ENCODE data around the gene B3GNT3.

B3GNT3 gene, protein sequence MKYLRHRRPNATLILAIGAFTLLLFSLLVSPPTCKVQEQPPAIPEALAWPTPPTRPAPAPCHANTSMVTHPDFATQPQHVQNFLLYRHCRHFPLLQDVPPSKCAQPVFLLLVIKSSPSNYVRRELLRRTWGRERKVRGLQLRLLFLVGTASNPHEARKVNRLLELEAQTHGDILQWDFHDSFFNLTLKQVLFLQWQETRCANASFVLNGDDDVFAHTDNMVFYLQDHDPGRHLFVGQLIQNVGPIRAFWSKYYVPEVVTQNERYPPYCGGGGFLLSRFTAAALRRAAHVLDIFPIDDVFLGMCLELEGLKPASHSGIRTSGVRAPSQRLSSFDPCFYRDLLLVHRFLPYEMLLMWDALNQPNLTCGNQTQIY
- 1.1 reads per million for total RNA-seq

DNA sequence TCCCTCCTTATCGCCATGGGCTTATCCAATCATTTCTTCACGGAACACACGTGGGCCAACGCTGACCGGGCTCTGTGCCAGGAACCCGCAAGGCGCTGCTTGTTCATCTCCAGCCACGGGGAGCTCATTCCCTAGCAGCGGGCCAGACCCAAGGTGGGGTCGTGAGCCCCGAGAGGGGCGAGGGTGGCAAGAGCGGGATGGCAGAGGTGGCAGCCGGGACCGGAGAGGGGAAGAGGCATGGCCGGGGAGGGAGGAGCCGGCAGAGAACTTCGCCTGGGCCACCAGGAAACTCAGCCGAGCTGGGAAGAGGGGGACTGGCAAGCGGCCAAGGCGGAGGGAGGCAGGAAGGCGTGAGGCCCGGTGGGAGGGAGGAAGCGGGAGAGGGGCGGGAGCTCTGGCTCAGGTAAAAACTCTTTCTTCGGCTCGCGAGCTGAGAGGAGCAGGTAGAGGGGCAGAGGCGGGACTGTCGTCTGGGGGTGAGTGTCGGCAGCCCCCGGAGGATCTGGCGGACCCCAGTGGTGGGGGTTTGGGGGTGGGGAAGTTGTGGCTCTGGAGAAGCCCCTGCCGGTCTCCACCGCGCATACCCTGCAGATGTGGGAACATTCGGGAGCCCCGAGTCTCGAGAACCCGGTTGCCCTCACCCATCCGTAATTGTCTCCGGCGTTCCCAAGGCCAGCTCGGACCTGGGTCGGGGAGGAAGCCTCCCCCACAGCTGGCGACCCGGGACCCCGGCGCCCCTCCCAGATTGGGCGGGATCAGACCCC lies at the start of gene B3GNT3:
TSS of gene B3GNT3 (plus strand) at position 408 of the 764 bp plus-strand sequence. CDS start 12,670 bp downstream, outside the sequence.
- no peak for DNase-seq

DNA sequence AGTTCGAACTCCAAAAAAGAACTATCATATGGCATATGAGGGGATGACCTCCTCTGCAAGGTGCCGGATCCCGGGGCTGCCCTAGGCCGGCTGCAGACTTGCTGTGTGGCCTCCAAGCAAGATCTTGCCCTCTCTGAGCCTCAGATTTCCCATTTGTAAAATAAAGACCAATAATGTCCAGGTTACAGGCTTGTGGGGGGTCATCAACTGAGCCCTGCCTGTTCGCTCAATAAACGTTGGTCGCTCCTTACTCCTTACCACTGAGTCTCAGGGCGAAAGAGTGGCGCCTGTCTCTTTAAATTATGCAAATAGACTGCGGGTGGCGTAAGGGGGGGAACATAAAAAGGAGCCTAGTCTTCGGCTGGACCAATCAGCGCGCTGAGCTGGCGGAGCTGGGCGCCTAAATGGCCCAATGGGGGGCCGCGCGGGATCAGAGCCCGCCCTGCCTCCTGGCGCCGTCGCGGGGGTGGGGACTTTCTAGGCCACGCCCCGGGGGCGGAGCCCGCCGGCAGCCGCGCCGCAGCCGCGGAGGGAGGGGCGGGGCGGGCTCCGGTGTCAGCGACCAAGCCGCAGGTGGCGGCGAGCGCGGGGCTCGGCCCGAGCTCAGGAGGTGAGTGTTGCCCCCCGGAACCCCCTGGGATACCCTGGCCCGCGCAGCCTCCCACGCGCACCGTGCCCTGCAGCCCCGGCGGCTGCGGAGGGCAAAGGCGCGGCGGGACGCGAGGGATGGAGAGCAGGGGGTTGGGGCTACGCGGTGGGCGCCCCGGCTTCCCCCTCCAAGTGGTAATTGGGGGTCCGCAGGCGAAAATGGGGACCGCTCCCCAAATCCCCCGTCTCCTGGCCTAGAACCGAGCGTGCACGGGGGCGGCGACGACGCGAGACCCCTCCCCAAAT lies 47.5 kb upstream of the B3GNT3 start:
- peak; percentile 94 for DNase-seq

DNA sequence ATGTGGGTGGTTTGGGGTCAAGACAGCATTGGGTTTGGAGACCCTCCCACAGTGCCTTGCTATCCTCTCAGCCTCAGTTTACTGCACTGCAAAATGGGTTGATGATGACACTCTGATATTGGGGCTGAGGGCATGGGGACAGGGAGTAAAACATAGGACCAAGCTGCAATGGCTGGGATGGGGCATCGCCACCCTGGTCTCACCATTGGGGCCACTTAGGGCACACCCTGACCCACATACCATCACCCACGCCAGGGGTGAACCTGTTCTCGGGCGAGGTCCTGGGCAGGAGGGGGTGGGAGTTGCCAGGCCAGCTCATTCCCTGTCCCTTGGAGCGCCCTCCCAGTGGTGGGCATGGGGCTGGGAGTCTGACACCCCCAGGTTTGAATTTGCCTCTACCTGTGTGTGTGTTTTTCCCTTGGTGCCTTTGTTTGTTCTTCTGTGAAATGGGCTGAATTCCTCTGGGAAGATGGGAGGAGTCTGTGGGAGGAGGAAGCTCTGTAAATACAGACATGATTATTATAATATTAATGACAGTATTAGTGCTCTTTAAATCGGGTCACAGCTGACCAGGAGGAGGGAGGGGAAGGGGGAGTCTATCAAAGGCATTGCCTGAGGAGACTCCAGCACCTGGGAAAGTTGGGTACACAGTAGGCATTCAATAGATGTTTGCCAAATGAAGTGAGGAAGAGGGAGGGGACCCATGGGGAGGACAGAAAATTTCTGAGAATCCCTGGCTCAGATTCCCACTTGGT lies 45.9 kb upstream of the B3GNT3 start:
- no peak for DNase-seq

DNA sequence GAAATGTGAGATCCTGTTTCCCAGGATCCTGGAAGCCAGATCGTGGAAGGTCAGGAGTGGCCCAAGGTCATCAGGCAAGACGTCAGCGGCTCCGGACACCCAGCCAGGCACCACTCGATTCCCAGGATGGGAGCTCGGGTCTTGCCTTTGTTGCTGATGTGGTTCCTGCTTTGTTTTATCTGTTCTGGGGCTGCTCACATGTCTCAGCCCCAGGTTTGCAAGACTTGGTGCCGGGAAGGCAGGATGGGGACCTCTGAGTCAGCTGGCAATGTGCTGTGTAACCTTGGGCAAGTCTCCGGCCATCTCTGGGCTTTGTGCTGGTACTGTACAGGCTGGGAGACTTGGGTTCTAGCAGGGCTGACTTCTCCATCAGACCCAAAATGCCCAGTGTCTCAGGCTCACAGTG lies 45.0 kb upstream of the B3GNT3 start:
- no peak for DNase-seq

DNA sequence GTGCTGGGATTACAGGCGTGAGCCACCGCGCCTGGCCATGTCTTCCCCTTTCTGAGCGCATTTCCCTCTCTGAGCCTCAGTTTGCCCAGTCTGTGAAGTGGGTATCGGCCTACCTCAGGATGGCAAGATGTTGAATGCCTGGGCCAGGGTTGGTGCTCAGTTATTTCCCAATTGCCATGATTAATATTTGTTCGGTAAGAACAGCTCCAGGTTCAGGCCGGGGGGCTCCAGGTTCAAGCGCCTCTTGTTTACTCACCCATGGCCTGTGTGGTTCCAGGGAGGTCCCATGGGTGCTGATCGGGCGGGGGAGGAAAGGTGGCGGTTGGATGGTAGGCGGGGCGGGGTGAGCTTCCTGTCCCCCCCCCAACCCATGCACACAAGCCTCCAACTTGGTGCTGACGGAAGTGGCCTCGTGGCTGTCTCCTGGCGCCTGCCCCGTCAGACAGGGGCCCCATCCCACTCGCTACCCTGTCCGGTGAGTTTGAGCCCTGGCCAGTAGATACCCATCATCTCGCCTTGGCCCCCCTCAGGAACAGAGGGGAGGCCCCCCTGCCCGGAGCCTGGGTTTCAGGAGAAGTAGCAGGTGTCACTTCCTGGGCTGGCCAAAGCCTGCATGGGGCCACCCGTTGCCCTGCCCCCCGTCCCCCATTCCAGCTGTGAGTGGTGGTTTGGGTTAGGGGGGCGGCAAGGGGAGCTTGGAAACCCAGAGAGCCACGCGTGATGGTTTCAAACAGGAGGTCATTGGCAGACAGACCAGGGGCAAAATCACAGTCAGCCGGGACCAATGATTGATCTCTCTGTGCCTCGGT lies 43.6 kb upstream of the B3GNT3 start, which contains the start of gene FCHO1:
TSS of gene FCHO1 (plus strand) at position 375 of the 809 bp plus-strand sequence. CDS start 3,688 bp downstream, outside the sequence.
- DNase-seq: peak; percentile 80

DNA sequence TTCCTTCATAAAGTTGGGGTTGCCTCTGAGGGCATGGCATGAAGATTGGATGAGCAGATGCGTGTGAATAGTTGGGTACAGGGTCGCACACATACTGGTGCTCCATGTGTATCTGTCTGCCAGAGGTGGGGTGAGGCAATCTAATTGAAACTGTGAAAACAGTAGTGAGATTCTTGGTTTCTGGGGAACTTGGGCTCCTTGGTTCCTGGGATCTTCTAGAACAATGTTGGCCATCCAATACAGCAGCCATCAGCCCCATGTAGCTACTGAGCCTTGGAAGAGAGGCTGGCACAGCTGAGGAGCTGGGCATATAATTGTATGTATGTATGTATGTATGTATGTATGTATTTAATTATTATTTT lies 43.0 kb upstream of the B3GNT3 start:
- DNase-seq: no peak

DNA sequence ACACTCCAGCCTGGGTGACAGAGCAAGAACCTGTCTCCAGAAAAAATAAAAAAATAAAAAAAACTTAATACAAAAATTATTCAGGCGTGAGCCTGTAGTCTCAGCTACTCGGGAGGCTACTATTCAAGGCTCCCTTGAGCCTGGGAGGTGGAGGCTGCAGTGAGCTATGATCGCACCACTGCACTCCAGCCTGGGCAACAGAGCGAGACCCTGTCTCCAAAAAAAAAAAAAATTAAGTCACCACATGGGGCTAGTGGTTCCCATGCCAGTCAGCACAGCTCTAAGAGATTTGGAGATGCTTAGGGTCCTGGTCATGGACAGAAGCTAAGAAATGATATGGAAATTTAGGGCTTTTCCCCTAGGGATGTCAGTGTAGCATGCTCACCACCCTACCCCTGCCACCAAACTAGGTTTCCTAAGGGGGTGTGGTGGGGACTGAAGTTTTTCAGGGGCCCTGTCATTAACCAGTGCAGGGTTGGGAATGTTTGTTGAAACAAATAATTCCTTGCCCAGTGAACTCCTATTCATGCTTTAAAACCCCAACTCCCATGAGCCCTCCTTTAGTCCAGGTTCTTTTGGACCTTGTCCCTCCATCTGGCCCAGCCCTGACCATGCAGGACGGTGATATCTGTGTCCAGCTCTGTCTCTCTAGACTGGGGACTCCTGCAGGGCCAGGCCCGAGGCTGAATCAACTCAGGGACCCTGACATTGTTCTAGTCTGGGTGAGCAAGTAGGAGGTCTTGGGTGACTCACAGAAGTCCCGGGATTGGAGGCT lies 41.9 kb upstream of the B3GNT3 start:
- DNase-seq: no peak

DNA sequence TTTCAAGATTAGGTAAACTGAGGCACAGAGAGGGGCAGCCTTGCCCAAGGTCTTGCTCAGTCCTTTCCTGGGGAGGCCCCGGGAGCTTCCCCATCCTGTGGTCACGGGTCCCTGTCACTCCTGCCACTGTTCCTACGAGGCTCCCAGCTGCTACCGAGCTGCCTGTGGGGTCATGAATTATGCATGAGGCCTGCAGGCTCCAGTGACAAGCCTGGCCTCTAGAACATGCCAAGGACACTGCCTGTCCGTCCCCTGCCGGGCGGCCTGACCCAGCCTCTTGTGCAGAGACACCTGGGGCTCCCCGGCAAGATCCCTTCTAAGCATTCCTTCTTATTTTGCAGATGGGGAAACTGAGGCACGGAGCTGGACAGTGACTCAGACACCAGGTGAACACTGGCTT lies 41.0 kb upstream of the B3GNT3 start:
- no peak for DNase-seq

DNA sequence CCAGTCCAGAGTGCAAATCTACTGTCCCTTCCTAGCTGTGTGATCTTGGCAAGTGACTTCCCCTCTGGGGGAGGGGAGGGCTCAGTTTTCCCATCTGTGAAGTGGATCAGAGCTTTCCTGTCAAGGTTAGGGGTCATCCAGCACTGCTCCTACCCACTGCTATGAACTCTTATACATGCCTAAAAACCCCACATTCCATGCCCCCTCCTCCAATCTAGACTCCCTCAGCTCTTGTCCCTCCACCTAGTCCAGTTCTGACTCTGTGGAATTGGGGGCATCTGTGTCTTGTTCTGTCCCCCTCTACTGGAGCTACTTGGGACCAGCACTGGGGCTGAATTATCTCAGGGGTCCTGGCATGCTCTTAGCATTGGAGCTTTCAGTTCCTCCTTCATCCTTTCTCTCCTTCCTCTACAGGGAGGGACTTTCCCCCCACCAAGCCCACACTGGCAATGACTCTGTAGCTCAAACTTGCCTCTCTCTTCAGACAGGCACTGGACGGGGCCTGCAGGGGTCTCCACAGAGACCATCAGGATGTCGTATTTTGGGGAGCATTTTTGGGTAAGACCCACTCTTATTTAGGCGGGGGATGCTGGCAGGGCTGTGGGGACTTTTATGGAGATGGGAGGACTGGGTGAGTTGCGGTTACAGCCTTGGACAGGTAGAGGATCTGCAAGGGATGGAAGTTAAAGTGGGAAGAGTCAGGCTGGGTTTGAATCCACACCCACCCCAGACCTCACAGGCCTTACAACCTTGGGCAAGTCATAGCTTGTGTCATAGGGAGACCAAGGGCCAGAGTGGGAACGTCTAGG lies 40.1 kb upstream of the B3GNT3 start:
- DNase-seq: no peak

DNA sequence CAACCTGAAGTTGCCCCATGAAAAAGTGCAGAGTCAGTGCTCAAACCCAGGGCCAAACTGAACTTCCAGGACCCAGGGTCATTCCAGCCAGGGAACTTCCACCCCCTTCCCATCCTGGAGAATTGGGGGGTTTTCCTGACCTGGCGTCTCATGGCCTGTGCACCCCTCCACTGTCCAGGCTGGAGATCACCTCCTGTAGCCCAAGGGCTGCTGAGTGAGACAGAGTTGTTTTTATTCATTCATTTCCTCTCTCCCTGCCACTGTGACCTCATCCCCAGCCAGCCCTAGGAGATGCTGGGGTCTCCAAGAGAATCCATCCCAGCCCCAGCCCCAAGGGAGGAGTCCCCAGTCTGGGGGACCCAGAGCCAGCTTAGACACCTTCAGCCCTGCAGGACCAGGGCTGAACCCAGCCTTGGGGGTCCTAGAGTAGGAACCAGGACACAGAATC lies 39.5 kb upstream of the B3GNT3 start:
- DNase-seq: no peak

DNA sequence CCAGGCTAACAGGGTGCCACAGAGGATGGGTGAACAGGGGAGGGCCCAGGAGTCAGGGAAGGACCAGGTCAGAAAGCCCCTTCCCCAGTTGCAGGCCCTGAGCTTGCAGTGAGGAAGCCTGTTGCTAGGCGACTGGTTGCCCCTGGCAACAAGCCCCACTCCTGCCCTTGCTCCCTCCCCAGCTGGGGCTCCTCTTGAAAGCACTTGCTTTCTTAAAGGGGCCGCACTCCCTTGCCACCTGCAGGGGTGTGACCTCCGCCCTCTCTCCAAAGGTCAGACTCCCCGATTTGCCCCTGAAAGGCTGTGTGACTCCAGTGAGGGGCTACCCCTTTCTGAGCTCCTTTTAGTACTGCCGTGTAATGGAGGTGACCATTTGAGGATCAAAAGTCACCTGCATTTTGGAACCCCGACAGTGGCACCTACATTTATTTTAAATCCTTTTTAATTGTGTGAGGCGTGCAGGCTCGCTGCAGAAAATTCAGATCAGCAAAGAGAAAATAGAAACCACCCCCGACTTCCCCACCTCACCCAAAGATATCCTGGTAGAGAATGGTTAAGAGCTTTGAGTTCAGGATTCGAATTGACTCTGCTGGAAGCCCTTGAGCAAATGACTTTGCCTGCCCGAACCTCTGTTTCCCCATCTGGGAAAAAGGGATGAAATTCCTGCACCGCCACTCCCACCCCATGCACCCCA lies 38.8 kb upstream of the B3GNT3 start:
- no peak for DNase-seq

DNA sequence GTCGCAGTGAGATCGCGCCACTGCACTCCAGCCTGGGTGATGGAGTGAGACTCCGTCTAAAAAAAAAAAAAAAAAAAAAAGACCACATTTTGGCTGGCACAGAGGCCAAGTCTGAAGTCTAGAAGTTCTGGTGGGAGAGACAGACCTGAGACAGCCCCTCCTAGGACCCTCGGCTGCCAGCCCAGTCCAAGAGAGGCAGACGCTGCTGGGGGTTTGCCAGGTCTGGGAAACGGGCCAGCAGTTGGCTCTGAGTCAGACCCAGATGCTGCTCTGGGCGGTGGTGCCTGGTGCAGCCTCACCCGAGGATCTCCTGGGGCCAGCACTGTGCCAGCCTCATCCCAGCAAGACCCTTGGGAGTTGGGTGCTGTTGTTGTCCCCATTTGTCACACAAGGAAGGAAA lies 37.8 kb upstream of the B3GNT3 start:
- DNase-seq: no peak

DNA sequence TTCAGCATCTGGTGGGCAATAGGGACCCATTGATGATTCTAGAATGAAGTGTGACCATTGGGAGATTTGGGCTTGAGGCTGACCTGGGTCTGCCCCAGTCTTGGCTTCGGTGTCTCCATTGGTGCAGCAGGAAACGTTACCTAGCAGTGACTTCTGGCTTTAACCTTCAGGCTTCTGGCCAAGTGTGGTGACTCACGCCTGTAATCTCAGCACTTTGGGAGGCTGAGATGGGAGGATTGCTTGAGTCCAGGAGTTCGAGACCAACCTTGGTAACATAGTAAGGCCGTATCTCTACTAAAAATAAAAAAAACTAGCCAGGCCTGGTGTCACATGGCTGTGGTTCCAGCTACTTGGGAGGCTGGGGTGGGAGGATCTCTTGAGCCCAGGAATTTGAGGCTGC lies 36.4 kb upstream of the B3GNT3 start:
- DNase-seq: no peak

DNA sequence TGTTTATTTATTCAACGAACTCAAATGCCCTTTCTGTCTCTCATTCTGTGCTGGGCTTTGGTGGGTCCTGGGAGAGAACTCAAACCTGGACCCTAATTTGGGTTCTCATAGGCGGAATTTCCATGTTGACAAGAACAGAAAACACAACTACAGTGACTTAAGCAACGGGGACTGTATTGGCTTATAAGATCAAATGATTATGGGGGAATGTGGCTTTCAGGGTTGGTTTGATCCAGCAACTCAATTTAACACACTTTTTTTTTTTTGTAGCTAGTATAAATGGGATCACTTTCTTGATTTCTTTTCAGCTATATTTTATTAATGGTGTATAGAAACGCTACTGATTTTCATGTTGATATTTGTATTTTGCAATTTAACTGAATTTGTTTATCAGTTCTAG lies 33.8 kb upstream of the B3GNT3 start:
- DNase-seq: no peak

DNA sequence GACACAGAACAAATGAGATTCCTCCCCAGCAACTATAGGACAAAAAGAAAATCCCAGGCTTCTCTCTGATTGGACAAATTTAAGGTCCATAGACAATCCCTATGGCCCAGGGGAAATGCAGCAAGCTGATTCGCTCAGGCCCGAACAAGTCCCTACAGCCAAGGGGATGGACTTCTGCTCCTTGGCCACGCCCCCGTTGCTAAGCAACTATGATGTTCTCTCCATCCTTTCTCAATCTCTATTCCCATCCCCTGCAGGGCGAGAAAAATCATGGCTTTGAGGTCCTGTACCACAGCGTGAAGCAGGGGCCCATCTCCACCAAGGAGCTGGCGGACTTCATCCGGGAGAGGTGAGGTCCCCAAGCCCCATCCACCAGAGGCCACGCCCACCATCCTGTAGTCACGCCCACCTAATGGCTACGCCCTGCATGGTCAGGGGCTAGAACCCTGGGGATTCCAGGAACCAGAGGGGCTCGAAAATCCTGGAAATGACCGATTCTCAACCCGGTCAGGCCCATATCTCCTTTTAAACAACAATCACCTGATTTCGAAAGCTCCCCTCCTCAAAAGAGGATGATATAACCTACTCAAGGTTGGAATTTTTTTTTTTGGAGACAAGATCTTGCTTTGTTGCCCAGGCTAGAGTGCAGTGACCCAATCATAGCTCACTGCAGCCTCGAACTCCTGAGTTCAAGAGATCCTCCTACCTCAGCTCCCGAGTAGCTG lies 32.3 kb upstream of the B3GNT3 start:
- DNase-seq: no peak

DNA sequence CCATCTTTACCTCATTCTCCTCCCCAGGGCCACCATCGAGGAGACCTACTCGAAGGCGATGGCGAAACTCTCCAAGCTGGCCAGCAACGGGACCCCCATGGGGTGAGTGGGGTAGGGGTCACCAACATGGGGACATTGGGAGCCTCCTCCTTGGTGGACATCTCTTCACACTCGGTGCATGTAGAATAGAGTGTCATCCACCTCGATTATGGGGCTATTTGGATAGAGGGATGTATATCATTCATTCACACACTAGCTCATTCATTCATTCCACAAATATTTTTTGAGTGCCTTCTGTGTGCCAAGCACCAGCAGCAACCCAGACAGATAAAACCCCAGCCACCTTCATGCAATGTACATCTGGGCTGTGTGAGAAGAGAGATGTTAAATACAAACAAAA lies 30.6 kb upstream of the B3GNT3 start:
- DNase-seq: no peak

DNA sequence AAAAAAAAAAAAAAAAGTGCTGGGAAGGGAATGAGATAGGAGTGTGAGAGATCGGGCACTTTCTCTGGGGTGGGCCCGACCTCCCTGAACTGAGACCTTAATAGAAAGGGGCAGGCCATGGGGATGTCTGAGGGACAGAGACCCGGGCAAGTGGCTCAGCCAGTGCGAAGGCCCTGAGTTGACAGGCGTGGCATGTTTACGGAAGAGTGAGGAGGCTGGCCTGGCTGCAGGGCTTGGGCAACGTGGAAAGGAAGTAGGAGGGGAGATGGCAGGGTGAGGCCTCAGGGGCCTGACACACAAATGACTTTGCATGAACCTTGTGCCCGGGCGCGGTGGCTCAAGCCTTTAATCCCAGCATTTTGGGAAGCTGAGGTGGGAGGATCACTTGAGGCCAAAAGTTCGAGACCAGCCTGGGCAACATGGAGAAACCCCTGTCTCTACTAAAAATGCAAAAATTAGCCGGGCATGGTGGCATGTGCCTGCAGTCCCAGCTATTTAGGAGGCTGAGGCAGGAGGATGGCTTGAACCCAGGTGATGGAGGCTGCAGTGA lies 29.8 kb upstream of the B3GNT3 start:
- DNase-seq: no peak

DNA sequence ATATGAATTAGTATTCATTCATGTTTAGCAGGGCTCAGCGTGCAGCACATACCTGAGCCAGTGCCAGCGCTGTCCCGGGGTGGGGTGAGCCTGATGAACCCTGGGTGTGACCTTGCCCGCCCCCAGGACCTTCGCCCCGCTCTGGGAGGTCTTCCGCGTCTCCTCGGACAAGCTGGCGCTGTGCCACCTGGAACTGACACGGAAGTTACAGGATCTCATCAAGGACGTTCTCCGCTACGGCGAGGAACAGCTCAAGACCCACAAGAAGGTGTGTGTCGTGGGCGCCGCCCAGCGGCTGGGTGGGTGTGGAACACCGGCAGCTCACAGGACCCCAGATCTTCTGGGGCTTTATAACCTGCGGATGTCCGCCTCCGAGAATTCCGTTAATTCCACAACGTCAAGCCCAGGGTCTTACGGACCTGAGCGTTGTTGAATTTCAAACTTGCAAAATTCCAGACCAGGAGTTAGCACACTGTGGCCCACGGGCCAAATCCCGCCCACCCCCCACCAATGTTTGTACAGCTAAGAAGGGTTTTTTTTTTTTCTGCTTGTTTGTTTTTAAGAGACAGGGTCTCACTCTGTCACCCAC lies 28.3 kb upstream of the B3GNT3 start:
- no peak for DNase-seq

All from effector CD4-positive, alpha-beta T cell (primary cell).